Bronchial epithelial cell (primary cell): ENCODE data around the gene CA5B. TPM values are rescaled to one million over a fixed set of nuclear protein-coding genes. Genes with fewer than 3 reads are reported as not detected.

Experiments
- DNase-seq: peaks from one replicate; pipeline ENCODE4 v3.0.0-alpha.2; 2010; ENCODE audit warnings: low read depth
- FAIRE-seq: peaks from 2 replicates; lab custom pipeline; 2011; peaks lifted over from hg19 to GRCh38; lab: Jason Lieb, UNC
- H3K27me3 ChIP-seq: 2 replicates; pipeline ENCODE4 v1.5.1; 2011; ENCODE audit warnings: low read length; ENCODE audit not compliant: control insufficient read depth, insufficient read depth
- H3K36me3 ChIP-seq: 2 replicates; pipeline ENCODE4 v1.5.1; 2011; ENCODE audit warnings: low read length; ENCODE audit not compliant: control insufficient read depth, insufficient read depth
- H3K4me3 ChIP-seq: 2 replicates; pipeline ENCODE4 v1.5.1; 2011; ENCODE audit warnings: mild to moderate bottlenecking, low read depth, low read length, control low read depth
- total RNA-seq: library from RNA; depleted of rRNA; stranded (reverse); fragments of >200 nt; gene quantifications from 2 replicates; pipeline ENCODE4 v1.2.1, GENCODE V29; 2014
- TF ChIP-seq, protein P1 (sequence below): IDR thresholded peaks from 2 replicates; pipeline ENCODE4 v1.5.1; 2011; ENCODE audit warnings: mild to moderate bottlenecking, moderate library complexity, low read length, control low read depth, inconsistent platforms; ENCODE audit not compliant: insufficient read depth, severe bottlenecking

The CA5B gene
- total RNA-seq, 1 donor from 2014 or later, result 6.1 TPM

DNA sequence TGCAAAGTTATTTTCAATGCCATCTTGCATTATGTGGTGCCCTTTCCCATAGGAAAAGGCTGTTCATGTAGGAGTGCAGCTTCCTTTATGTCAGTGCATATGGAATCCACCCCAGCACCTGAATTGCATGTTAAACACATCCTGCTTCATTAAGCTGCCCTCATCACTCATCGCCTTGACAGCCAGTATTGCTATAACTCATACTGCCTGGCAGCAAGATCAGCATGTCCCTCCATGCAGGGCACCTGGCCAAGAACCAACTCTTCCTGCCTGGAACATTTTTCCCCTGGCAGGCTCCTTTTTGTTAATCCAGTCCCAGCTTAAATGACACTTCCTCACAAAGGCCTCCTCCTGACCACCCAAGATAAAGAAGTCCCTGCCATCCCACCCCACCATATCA lies 23.5 kb upstream of the CA5B start:
- TF ChIP-seq, protein P1, sequence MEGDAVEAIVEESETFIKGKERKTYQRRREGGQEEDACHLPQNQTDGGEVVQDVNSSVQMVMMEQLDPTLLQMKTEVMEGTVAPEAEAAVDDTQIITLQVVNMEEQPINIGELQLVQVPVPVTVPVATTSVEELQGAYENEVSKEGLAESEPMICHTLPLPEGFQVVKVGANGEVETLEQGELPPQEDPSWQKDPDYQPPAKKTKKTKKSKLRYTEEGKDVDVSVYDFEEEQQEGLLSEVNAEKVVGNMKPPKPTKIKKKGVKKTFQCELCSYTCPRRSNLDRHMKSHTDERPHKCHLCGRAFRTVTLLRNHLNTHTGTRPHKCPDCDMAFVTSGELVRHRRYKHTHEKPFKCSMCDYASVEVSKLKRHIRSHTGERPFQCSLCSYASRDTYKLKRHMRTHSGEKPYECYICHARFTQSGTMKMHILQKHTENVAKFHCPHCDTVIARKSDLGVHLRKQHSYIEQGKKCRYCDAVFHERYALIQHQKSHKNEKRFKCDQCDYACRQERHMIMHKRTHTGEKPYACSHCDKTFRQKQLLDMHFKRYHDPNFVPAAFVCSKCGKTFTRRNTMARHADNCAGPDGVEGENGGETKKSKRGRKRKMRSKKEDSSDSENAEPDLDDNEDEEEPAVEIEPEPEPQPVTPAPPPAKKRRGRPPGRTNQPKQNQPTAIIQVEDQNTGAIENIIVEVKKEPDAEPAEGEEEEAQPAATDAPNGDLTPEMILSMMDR, result no peak
- Histone ChIP-seq H3K36me3 (no peaks in the 10 kb centered on the region), H3K27me3 (no peaks in the 10 kb centered on the region), H3K4me3 (no peak overlapping the region)
- no peak for FAIRE-seq
- DNase-seq, result peak; percentile 77

DNA sequence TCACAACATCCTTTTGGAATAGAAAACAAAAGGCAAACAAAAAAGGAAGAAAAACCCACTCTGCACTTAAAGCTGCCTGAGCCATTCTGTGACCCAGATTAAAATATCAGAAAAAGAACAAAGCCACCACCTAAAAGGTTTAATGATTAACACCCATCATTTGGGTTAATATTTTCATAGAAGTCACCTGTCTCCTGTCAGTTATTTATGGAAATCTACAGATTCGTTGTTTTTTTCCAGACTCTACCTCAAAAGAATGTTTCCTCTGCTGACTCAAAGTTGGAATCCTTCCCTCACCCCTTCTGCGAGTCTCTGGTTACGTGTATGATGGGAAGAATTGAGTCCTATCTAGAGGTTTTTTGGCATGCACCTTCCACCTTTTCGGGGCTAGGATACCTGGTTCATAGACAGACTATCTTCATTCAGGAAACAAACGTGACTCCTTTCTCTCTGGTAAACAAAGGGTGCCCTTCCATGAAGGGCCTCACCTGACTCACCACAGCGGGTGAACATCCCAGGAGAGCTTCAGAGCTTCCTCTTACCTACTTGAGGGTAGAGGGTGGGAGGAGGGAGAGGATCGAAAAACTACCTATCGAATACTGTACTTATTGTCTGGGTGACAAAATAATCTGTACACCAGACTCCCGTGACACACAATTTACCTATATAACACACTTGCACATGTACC lies 19.6 kb upstream of the CA5B start:
- FAIRE-seq (no peak), DNase-seq (no peak)
- no peaks in the 10 kb centered on the region for H3K36me3 ChIP-seq
- TF ChIP-seq, protein P1, result no peak
- no peak overlapping the region for H3K4me3 ChIP-seq
- H3K27me3 ChIP-seq, result no peaks in the 10 kb centered on the region

DNA sequence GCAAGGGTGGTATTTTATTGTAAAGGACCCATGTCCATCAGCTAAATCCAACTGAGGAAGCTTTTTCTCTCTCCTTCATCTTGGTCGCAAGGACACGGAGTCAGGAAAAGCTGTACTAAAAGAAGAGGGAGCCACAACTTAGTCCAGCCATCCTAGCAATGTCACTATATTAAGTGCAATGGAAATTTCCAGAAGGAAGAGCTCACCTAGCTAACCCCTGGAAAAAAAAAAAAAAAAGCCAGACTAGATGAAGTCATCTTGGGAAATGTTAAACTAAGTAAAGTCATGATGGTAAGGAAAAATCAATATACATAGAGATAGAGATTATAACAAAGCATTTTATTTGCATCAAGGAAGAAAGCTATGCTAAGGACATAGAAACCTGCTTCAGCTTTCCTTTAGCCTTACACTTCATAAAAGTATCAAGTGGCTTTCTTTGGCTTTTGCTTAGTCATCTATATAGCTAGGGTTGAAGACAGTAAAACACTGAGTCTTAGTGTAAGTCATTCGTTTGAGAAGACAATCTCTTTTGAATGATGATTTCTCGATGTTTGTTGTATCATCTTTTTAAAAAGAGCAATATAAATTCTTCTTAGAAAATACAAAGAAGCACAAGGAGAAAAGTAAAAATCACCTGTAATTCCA lies 18.6 kb upstream of the CA5B start:
- H3K4me3 ChIP-seq, result no peak overlapping the region
- H3K36me3 ChIP-seq, result no peaks in the 10 kb centered on the region
- no peaks in the 10 kb centered on the region for H3K27me3 ChIP-seq
- DNase-seq, result no peak
- TF ChIP-seq, protein P1, result no peak
- no peak for FAIRE-seq

DNA sequence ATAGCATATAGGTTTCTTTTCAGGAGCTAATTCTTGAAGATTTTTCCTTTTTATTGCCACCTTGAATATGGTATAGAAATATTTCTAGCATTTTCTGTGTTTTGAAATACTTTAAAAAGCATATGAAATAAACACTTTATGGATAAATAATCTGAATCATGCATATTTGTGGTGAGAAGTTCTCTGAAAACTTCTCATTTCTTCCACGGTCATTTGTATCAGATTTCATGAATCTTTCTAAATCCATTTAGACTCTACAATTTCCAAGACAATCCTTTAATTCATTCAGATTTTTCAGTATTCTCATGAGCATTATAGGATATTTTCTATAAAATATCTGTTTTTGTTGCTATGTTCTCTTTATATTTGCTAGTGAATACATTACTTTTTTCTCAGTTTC lies 16.2 kb upstream of the CA5B start:
- DNase-seq (no peak), FAIRE-seq (no peak)
- no peaks in the 10 kb centered on the region for H3K36me3 ChIP-seq
- TF ChIP-seq, protein P1, result no peak
- H3K4me3 ChIP-seq, result no peak overlapping the region
- no peaks in the 10 kb centered on the region for H3K27me3 ChIP-seq

DNA sequence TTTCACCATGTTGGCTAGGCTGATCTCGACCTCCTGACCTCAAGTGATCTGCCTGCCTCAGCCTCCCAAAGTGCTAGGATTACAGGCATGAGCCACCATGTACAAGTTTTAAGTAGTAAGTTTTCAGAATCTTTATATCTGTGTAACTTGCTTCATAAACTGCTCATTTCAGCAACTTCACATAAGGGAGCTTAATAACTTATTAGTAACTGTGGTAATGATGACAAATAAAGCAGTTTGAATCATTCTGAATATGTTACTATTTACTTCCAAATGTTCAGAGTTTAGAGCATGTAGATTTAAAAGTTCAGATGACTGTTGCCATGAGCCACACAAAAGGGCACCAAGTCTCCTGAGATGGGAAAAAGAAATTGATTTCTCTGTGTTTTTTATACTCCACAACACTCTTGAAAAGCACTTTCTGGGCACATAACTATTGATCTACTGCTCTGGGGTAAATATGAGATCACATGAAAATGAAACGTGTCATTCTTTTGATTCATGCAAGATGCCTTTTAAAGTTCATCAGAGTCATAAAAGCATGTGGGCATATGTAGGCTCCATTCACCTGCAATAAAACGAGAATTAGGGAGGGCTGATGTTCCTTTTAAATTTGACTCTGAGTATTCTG lies 14.1 kb upstream of the CA5B start:
- no peaks in the 10 kb centered on the region for H3K27me3 ChIP-seq
- no peak for DNase-seq
- TF ChIP-seq, protein P1, result no peak
- H3K4me3 ChIP-seq, result no peak overlapping the region
- FAIRE-seq, result peak; percentile 81
- no peaks in the 10 kb centered on the region for H3K36me3 ChIP-seq
